ENCODE measurements around the gene POLR2A. TPM values are rescaled to one million over a fixed set of nuclear protein-coding genes. Genes with fewer than 3 reads are reported as not detected.

POLR2A gene
- polyA plus RNA-seq, 3 donors from 2014 or later: 16.0 to 67.8 (median 25.7) TPM

Other genes with a start within 250 kb of the POLR2A start
- gene DVL2, start 249.8 kb upstream of the POLR2A start, polyA plus RNA-seq: 10 to 100 TPM; 19.4 to 28.5 (median 25.2) TPM
- gene PHF23, start 244.9 kb upstream of the POLR2A start, polyA plus RNA-seq: 10 to 100 TPM; 11.9 to 41.4 (median 17.7) TPM
- gene GABARAP, start 241.9 kb upstream of the POLR2A start, polyA plus RNA-seq: 100 to 1,000 TPM; 764 to 982 (median 905) TPM
- 10 to 100 TPM; 33.2 to 61.1 (median 57.8) TPM for gene CTDNEP1, start 232.6 kb upstream of the POLR2A start, polyA plus RNA-seq
- 100 to 1,000 TPM in 1 of 3 donors, 10 to 100 TPM in 2; 65.0 to 108 (median 89.0) TPM for gene ELP5, start 232.2 kb upstream of the POLR2A start, polyA plus RNA-seq
- 1 to 10 TPM; 2.5 to 8.7 (median 3.7) TPM for gene CLDN7, start 221.9 kb upstream of the POLR2A start, polyA plus RNA-seq
- under 1 TPM in 1 of 3 donors, not detected in 2; 0.26 TPM for gene SLC2A4, start 202.6 kb upstream of the POLR2A start, polyA plus RNA-seq
- not detected for gene YBX2, start 189.7 kb upstream of the POLR2A start, polyA plus RNA-seq
- gene EIF5A, start 176.7 kb upstream of the POLR2A start, polyA plus RNA-seq: 100 to 1,000 TPM; 235 to 814 (median 797) TPM
- gene GPS2, start 169.0 kb upstream of the POLR2A start, polyA plus RNA-seq: 100 to 1,000 TPM; 100 to 129 (median 123) TPM
- gene NEURL4, start 155.0 kb upstream of the POLR2A start, polyA plus RNA-seq: 1 to 10 TPM in 2 of 3 donors, under 1 TPM in 1; 0.58 to 2.8 (median 1.4) TPM
- 100 to 1,000 TPM; 137 to 227 (median 214) TPM for gene ACAP1, start 147.8 kb upstream of the POLR2A start, polyA plus RNA-seq
- gene KCTD11, start 132.2 kb upstream of the POLR2A start, polyA plus RNA-seq: 10 to 100 TPM in 1 of 3 donors, 1 to 10 TPM in 2; 5.5 to 13.0 (median 9.4) TPM
- gene TMEM95, start 129.2 kb upstream of the POLR2A start, polyA plus RNA-seq: not detected
- under 1 TPM in 2 of 3 donors, not detected in 1; 0.21 to 0.29 TPM for gene TNK1, start 103.3 kb upstream of the POLR2A start, polyA plus RNA-seq
- gene PLSCR3, start 89.8 kb upstream of the POLR2A start, polyA plus RNA-seq: 10 to 100 TPM; 38.1 to 82.5 (median 54.2) TPM
- gene TMEM256, start 80.3 kb upstream of the POLR2A start, polyA plus RNA-seq: 100 to 1,000 TPM in 1 of 3 donors, 10 to 100 TPM in 2; 30.7 to 116 (median 60.7) TPM
- not detected for gene NLGN2, start 76.5 kb upstream of the POLR2A start, polyA plus RNA-seq
- not detected for gene SPEM1, start 64.0 kb upstream of the POLR2A start, polyA plus RNA-seq
- not detected for gene SPEM2, start 58.8 kb upstream of the POLR2A start, polyA plus RNA-seq
- gene SPEM3, start 55.5 kb upstream of the POLR2A start, polyA plus RNA-seq: not detected
- gene TMEM102, start 48.9 kb upstream of the POLR2A start, polyA plus RNA-seq: 10 to 100 TPM; 15.9 to 27.9 (median 16.4) TPM
- not detected for gene FGF11, start 44.9 kb upstream of the POLR2A start, polyA plus RNA-seq
- gene CHRNB1, start 39.3 kb upstream of the POLR2A start, polyA plus RNA-seq: 10 to 100 TPM; 32.4 to 41.3 (median 38.5) TPM
- 10 to 100 TPM in 1 of 3 donors, 1 to 10 TPM in 2; 4.4 to 25.8 (median 8.3) TPM for gene ZBTB4, start 4.7 kb upstream of the POLR2A start, polyA plus RNA-seq
- gene SLC35G6, start 2.9 kb upstream of the POLR2A start, polyA plus RNA-seq: not detected
- gene TNFSF12, start 64.7 kb downstream of the POLR2A start, polyA plus RNA-seq: 10 to 100 TPM; 32.1 to 69.9 (median 32.7) TPM
- 1 to 10 TPM; 1.4 to 6.1 (median 5.3) TPM for gene TNFSF13, start 74.4 kb downstream of the POLR2A start, polyA plus RNA-seq
- gene SENP3, start 77.6 kb downstream of the POLR2A start, polyA plus RNA-seq: 10 to 100 TPM; 17.5 to 19.4 (median 19.0) TPM
- gene CD68, start 95.3 kb downstream of the POLR2A start, polyA plus RNA-seq: 1 to 10 TPM; 1.9 to 6.5 (median 6.1) TPM
- gene MPDU1, start 99.5 kb downstream of the POLR2A start, polyA plus RNA-seq: 10 to 100 TPM; 31.6 to 44.0 (median 41.6) TPM
- gene SOX15, start 105.7 kb downstream of the POLR2A start, polyA plus RNA-seq: not detected
- 10 to 100 TPM in 2 of 3 donors, 1 to 10 TPM in 1; 8.3 to 25.1 (median 10.4) TPM for gene FXR2, start 130.5 kb downstream of the POLR2A start, polyA plus RNA-seq
- 10 to 100 TPM; 33.9 to 39.1 (median 35.4) TPM for gene SAT2, start 143.5 kb downstream of the POLR2A start, polyA plus RNA-seq
- gene SHBG, start 145.8 kb downstream of the POLR2A start, polyA plus RNA-seq: not detected
- gene ATP1B2, start 166.6 kb downstream of the POLR2A start, polyA plus RNA-seq: not detected
- 10 to 100 TPM; 17.0 to 39.7 (median 18.7) TPM for gene TP53, start 203.1 kb downstream of the POLR2A start, polyA plus RNA-seq
- gene WRAP53, start 204.1 kb downstream of the POLR2A start, polyA plus RNA-seq: 10 to 100 TPM; 18.5 to 24.8 (median 18.7) TPM
- gene EFNB3, start 220.8 kb downstream of the POLR2A start, polyA plus RNA-seq: not detected
- under 1 TPM in 1 of 3 donors, not detected in 2; 0.26 TPM for gene DNAH2, start 233.4 kb downstream of the POLR2A start, polyA plus RNA-seq